Osteoblast (primary cell): Measurements from ENCODE around the gene PARN. TPM values are rescaled to one million over a fixed set of nuclear protein-coding genes. Genes with fewer than 3 reads are reported as not detected.
A peak's percentile ranks its signal among the peaks of the same experiment; 100 is the strongest.
"Not testable (repeated sequence)": the region's sequence is repeated elsewhere in the genome, so short reads cannot be mapped to it uniquely, and the experiment has no call there.

Source experiments
- DNase-seq: peaks from one replicate; pipeline ENCODE4 v3.0.0; 2011; ENCODE audit warnings: low spot score, mixed read lengths; ENCODE audit not compliant: insufficient read length; ENCODE audit errors: missing footprints
- H2AFZ ChIP-seq: 2 replicates; pipeline ENCODE4 v1.6.0; 2011; ENCODE audit warnings: mild to moderate bottlenecking, low read length
- H3K27ac ChIP-seq: 2 replicates; pipeline ENCODE4 v1.5.1; 2011; ENCODE audit warnings: mild to moderate bottlenecking, low read depth, low read length, moderate library complexity
- H3K27me3 ChIP-seq: 2 replicates; pipeline ENCODE4 v1.6.0; 2012; ENCODE audit warnings: mild to moderate bottlenecking, control low read depth, inconsistent platforms, low read length, moderate library complexity; ENCODE audit not compliant: insufficient read depth
- H3K36me3 ChIP-seq: 2 replicates; pipeline ENCODE4 v1.5.1; 2011; ENCODE audit warnings: mild to moderate bottlenecking, low read length, control low read depth, moderate library complexity; ENCODE audit not compliant: insufficient read depth
- H3K4me1 ChIP-seq: 2 replicates; pipeline ENCODE4 v1.5.1; 2011; ENCODE audit warnings: mild to moderate bottlenecking, low read length, control low read depth, moderate library complexity; ENCODE audit not compliant: insufficient read depth
- H3K4me2 ChIP-seq: 2 replicates; pipeline ENCODE4 v1.6.0; 2011; ENCODE audit warnings: mild to moderate bottlenecking, low read length; ENCODE audit not compliant: insufficient read depth
- H3K4me3 ChIP-seq: fragments of 200-600 bp; sonication (generic); 3 replicates; pipeline ENCODE4 v1.5.1; 2012; ENCODE audit warnings: mild to moderate bottlenecking, low read length, inconsistent platforms; ENCODE audit not compliant: insufficient read depth
- H3K79me2 ChIP-seq: 2 replicates; pipeline ENCODE4 v1.6.0; 2012; ENCODE audit warnings: mild to moderate bottlenecking, low read length, control low read depth, inconsistent platforms; ENCODE audit not compliant: insufficient read depth
- H3K9me3 ChIP-seq: 2 replicates; pipeline ENCODE4 v1.5.1; 2011; ENCODE audit warnings: low read depth, low read length, control low read depth
- H4K20me1 ChIP-seq: 2 replicates; pipeline ENCODE4 v1.6.0; 2012; ENCODE audit warnings: mild to moderate bottlenecking, low read length, control low read depth; ENCODE audit not compliant: insufficient read depth
- total RNA-seq: library from RNA; depleted of rRNA; stranded (reverse); fragments of >200 nt; gene quantifications from 2 replicates; pipeline ENCODE4 v1.2.3, GENCODE V29; 2012
- TF ChIP-seq, protein P1 (sequence below): IDR thresholded peaks from 2 replicates; pipeline ENCODE4 v1.5.1; 2011; ENCODE audit warnings: mild to moderate bottlenecking, low read depth, low read length, moderate library complexity; ENCODE audit errors: extremely low read depth

The PARN gene
- total RNA-seq, 1 donor = 40.9 TPM

- Histone ChIP-seq H3K79me2 (no peaks in the 10 kb centered on the region), H3K4me3 (no peak overlapping the region), H3K36me3 (no peaks in the 10 kb centered on the region), H3K27ac (peak overlapping the region; percentile 87), H3K9me3 (no peaks in the 10 kb centered on the region), H4K20me1 (no peaks in the 10 kb centered on the region), H3K27me3 (no peaks in the 10 kb centered on the region), H3K4me2 (peak overlapping the region; percentile 78), H2AFZ (no peak overlapping the region), H3K4me1 (peaks cover 11% of the 10 kb centered on the region)
- TF ChIP-seq, protein P1, sequence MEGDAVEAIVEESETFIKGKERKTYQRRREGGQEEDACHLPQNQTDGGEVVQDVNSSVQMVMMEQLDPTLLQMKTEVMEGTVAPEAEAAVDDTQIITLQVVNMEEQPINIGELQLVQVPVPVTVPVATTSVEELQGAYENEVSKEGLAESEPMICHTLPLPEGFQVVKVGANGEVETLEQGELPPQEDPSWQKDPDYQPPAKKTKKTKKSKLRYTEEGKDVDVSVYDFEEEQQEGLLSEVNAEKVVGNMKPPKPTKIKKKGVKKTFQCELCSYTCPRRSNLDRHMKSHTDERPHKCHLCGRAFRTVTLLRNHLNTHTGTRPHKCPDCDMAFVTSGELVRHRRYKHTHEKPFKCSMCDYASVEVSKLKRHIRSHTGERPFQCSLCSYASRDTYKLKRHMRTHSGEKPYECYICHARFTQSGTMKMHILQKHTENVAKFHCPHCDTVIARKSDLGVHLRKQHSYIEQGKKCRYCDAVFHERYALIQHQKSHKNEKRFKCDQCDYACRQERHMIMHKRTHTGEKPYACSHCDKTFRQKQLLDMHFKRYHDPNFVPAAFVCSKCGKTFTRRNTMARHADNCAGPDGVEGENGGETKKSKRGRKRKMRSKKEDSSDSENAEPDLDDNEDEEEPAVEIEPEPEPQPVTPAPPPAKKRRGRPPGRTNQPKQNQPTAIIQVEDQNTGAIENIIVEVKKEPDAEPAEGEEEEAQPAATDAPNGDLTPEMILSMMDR = no peak
- no peak for DNase-seq
Measured at GRCh38 chr16:14400285-14400977, 229.6 kb downstream of the PARN start.

- Histone ChIP-seq H3K79me2 (no peaks in the 10 kb centered on the region), H3K36me3 (no peaks in the 10 kb centered on the region), H3K4me2 (peak overlapping the region; percentile 78), H4K20me1 (no peaks in the 10 kb centered on the region), H3K9me3 (no peaks in the 10 kb centered on the region), H3K27ac (peak overlapping the region; percentile 87), H3K4me1 (peaks cover 11% of the 10 kb centered on the region), H3K27me3 (no peaks in the 10 kb centered on the region), H2AFZ (peak overlapping the region; percentile 48), H3K4me3 (peak overlapping the region; percentile 46)
- DNase-seq = peak; percentile 80
- TF ChIP-seq, protein P1 = no peak
Measured at GRCh38 chr16:14399378-14400284, 230.4 kb downstream of the PARN start.

GRCh38 chr16:14398014-14398717, 231.9 kb downstream of the PARN start:
- no peak overlapping the region for H3K27ac ChIP-seq
- no peaks in the 10 kb centered on the region for H3K9me3 ChIP-seq
- no peaks in the 10 kb centered on the region for H4K20me1 ChIP-seq
- TF ChIP-seq, protein P1 = no peak
- H3K4me1 ChIP-seq = peaks cover 11% of the 10 kb centered on the region
- H3K36me3 ChIP-seq = no peaks in the 10 kb centered on the region
- no peaks in the 10 kb centered on the region for H3K27me3 ChIP-seq
- no peak overlapping the region for H3K4me3 ChIP-seq
- DNase-seq = no peak
- H3K79me2 ChIP-seq = no peaks in the 10 kb centered on the region
- no peak overlapping the region for H2AFZ ChIP-seq
- H3K4me2 ChIP-seq = no peak overlapping the region

- not testable (repeated sequence) for H4K20me1 ChIP-seq, H3K79me2 ChIP-seq, H3K4me3 ChIP-seq, H3K9me3 ChIP-seq, DNase-seq, H2AFZ ChIP-seq, H3K27me3 ChIP-seq, H3K4me2 ChIP-seq, H3K27ac ChIP-seq, H3K36me3 ChIP-seq
- peaks cover 11% of the 10 kb centered on the region for H3K4me1 ChIP-seq
Measured at GRCh38 chr16:14395710-14396304, 234.3 kb downstream of the PARN start.
